ENCODE measurements around the gene SLC24A3. TPM values are rescaled to one million over a fixed set of nuclear protein-coding genes. Genes with fewer than 3 reads are reported as not detected.

Gene SLC24A3
- total and polyA plus RNA-seq, 2 experiments from 2014 or later: 0.81 to 2.5 TPM

- H3K9me2 ChIP-seq (ENCODE audit: insufficient read depth): peaks cover 5% of the 10 kb centered on the region
- Mint-ChIP-seq H3K27me3 (ENCODE audit: insufficient read depth, low read depth, poor library complexity) (no peaks in the 10 kb centered on the region), H3K4me3 (no peak overlapping the region), H3K27ac (no peak overlapping the region), H3K9me3 (peaks cover 19% of the 10 kb centered on the region), H3K36me3 (ENCODE audit: low read depth) (peaks cover 17% of the 10 kb centered on the region), H3K4me1 (peaks cover 6% of the 10 kb centered on the region; the same call in 2 of the 3 replicates)
- H3K27me3 ChIP-seq (ENCODE audit: insufficient read depth): no peaks in the 10 kb centered on the region
- no peaks in the 10 kb centered on the region for H3K79me2 ChIP-seq (replicated peaks; ENCODE audit: insufficient read depth)
- TF ChIP-seq JUNB (IDR thresholded peaks at IDR 0.05; ENCODE audit: unreplicated experiment) (no peak), NANOG (IDR thresholded peaks at IDR 0.05; ENCODE audit: borderline replicate concordance) (no peak)
- no peaks in the 10 kb centered on the region for H4K20me1 ChIP-seq (replicated peaks; ENCODE audit: insufficient read depth)
- H3K4me1 ChIP-seq (ENCODE audit: insufficient read depth): no peaks in the 10 kb centered on the region; the same call in 1 of the 2 replicates
- H2AFZ ChIP-seq: no peak overlapping the region
- no peaks in the 10 kb centered on the region for H3F3A ChIP-seq (replicated peaks; ENCODE audit: low read depth)
- no peak overlapping the region for H3K27ac ChIP-seq (ENCODE audit: low read depth)
- DNase-seq (ENCODE audit: low spot score) (peak; percentile 17), ATAC-seq (no peak)
- peaks cover 4% of the 10 kb centered on the region; the same call in 1 of the 2 replicates for H3K36me3 ChIP-seq (ENCODE audit: insufficient read depth)
- H3K4me2 ChIP-seq: no peak overlapping the region
- H3K4me3 ChIP-seq: no peak overlapping the region
Observed at GRCh38 chr20:19397666-19398065, 185.2 kb downstream of the SLC24A3 start.

DNA sequence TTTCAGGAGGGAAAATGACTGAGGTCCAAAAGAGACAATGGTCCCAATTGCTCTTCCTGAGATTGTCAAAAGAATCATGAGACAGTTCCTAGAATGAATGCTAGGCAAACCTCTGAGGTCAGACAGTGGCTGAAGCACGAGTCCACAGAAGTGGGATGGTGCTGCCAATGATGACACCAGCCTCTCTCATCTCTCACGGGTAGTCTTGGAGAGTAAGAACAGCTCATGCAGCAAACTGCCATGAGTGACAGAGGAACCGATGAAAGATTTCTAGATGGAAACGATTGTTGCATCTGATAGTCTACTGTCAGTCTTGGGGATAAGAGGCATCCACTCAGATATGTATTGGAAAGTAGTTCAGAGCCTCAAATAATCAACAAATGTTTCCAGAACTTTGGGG, 188.7 kb downstream of the SLC24A3 start:
- Histone ChIP-seq H3K4me1 (ENCODE audit: insufficient read depth) (no peaks in the 10 kb centered on the region; the same call in 1 of the 2 replicates), H3K4me3 (no peak overlapping the region), H3K27me3 (ENCODE audit: insufficient read depth) (no peaks in the 10 kb centered on the region), H3K79me2 (replicated peaks; ENCODE audit: insufficient read depth) (no peaks in the 10 kb centered on the region), H3K36me3 (ENCODE audit: insufficient read depth) (peaks cover 4% of the 10 kb centered on the region; the same call in 1 of the 2 replicates), H3K9me2 (ENCODE audit: insufficient read depth) (peaks cover 3% of the 10 kb centered on the region), H3K27ac (ENCODE audit: low read depth) (no peak overlapping the region), H3K4me2 (no peak overlapping the region), H2AFZ (no peak overlapping the region), H4K20me1 (replicated peaks; ENCODE audit: insufficient read depth) (no peaks in the 10 kb centered on the region), H3F3A (replicated peaks; ENCODE audit: low read depth) (no peaks in the 10 kb centered on the region)
- no peak overlapping the region for H3K4me3 Mint-ChIP-seq
- H3K36me3 Mint-ChIP-seq (ENCODE audit: low read depth): peaks cover 17% of the 10 kb centered on the region
- DNase-seq (ENCODE audit: low spot score): no peak
- H3K9me3 Mint-ChIP-seq: peaks cover 19% of the 10 kb centered on the region
- ATAC-seq: no peak
- H3K4me1 Mint-ChIP-seq: peaks cover 11% of the 10 kb centered on the region
- no peaks in the 10 kb centered on the region for H3K27me3 Mint-ChIP-seq (ENCODE audit: insufficient read depth, low read depth, poor library complexity)
- no peak overlapping the region for H3K27ac Mint-ChIP-seq
- TF ChIP-seq NANOG (IDR thresholded peaks at IDR 0.05; ENCODE audit: borderline replicate concordance) (no peak), ETS1 (IDR thresholded peaks at IDR 0.05) (no peak), JUNB (IDR thresholded peaks at IDR 0.05; ENCODE audit: unreplicated experiment) (no peak), ZNF114 (CRISPR knock-in tag; IDR thresholded peaks at IDR 0.05) (no peak), CTCF (conservative IDR thresholded peaks at IDR 0.05; ENCODE audit: low read depth in 2 of 2) (no peak), STAT1 (IDR thresholded peaks at IDR 0.05; ENCODE audit: unreplicated experiment) (no peak), EZH2phosphoT487 (IDR thresholded peaks at IDR 0.05; ENCODE audit: unreplicated experiment) (no peak), CREB1 (CRISPR knock-in tag; IDR thresholded peaks at IDR 0.05; ENCODE audit: low read depth) (no peak)
- TF ChIP-seq, protein P1, sequence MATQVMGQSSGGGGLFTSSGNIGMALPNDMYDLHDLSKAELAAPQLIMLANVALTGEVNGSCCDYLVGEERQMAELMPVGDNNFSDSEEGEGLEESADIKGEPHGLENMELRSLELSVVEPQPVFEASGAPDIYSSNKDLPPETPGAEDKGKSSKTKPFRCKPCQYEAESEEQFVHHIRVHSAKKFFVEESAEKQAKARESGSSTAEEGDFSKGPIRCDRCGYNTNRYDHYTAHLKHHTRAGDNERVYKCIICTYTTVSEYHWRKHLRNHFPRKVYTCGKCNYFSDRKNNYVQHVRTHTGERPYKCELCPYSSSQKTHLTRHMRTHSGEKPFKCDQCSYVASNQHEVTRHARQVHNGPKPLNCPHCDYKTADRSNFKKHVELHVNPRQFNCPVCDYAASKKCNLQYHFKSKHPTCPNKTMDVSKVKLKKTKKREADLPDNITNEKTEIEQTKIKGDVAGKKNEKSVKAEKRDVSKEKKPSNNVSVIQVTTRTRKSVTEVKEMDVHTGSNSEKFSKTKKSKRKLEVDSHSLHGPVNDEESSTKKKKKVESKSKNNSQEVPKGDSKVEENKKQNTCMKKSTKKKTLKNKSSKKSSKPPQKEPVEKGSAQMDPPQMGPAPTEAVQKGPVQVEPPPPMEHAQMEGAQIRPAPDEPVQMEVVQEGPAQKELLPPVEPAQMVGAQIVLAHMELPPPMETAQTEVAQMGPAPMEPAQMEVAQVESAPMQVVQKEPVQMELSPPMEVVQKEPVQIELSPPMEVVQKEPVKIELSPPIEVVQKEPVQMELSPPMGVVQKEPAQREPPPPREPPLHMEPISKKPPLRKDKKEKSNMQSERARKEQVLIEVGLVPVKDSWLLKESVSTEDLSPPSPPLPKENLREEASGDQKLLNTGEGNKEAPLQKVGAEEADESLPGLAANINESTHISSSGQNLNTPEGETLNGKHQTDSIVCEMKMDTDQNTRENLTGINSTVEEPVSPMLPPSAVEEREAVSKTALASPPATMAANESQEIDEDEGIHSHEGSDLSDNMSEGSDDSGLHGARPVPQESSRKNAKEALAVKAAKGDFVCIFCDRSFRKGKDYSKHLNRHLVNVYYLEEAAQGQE (IDR thresholded peaks at IDR 0.05; ENCODE audit: unreplicated experiment): no peak
